Activated CD8-positive, alpha-beta T cell treated with anti-CD3 and anti-CD28 coated beads for 36 hours (primary cell): ENCODE measurements around the gene ACTN4. TPM values are rescaled to one million over a fixed set of nuclear protein-coding genes. Genes with fewer than 3 reads are reported as not detected.

ENCODE experiments used
- ATAC-seq: fragments of 200-7000 bp; cut with Tn5 transposase; one replicate; pipeline ENCODE4 v1.10.0; 2021; ENCODE audit warnings: mild to moderate bottlenecking, moderate library complexity
- CTCF ChIA-PET: fragments of 350-600 bp; sonication (Branson Sonifier 250); formaldehyde crosslinking; loops from one replicate; lab custom pipeline; 2021; ENCODE audit warnings: antibody characterized with exemption; lab: Charles Lee
- POLR2A ChIA-PET: fragments of 350-600 bp; sonication (Branson Sonifier 250); formaldehyde crosslinking; loops from one replicate; lab custom pipeline; 2021; ENCODE audit warnings: antibody characterized with exemption; lab: Charles Lee
- DNase-seq: peaks from one replicate; pipeline ENCODE4 v3.0.0-alpha.2; 2020
- H3K27ac Mint-ChIP-seq: one replicate; pipeline ENCODE4 v1.8.0; 2021; ENCODE audit warnings: mild to moderate bottlenecking, mixed read lengths
- H3K27me3 Mint-ChIP-seq: one replicate; pipeline ENCODE4 v1.8.0; 2021; ENCODE audit warnings: mixed read lengths
- H3K36me3 Mint-ChIP-seq: one replicate; pipeline ENCODE4 v1.8.0; 2021; ENCODE audit warnings: low read depth, mixed read lengths
- H3K4me1 Mint-ChIP-seq: one replicate; pipeline ENCODE4 v1.8.0; 2021; ENCODE audit warnings: low read depth, mixed read lengths
- H3K4me3 Mint-ChIP-seq: one replicate; pipeline ENCODE4 v1.8.0; 2021; ENCODE audit warnings: mild to moderate bottlenecking, moderate library complexity, mixed read lengths
- H3K9me3 Mint-ChIP-seq: one replicate; pipeline ENCODE4 v1.8.0; 2021; ENCODE audit warnings: mixed read lengths
- CTCF ChIP-seq: fragments of 200-600 bp; IDR thresholded peaks from one replicate; pipeline ENCODE4 v1.8.0; 2022; ENCODE audit warnings: antibody characterized with exemption, mild to moderate bottlenecking
- intact Hi-C: fragments of 100-400 bp; cut with micrococcal nuclease; formaldehyde crosslinking; loops from one replicate; pipeline ENCODE4 v1.10.0; 2022
- total RNA-seq, 2 experiments: library from RNA; stranded (reverse); gene quantifications; one replicate each; pipeline ENCODE4 v1.2.3, GENCODE V29; 2021

The ACTN4 gene
- total RNA-seq, 2 experiments from 2014 or later, result 183 to 189 TPM

- CTCF ChIA-PET, result interaction anchor here (1.1 kb wide), 1 partner anchor 18 kb away, joined by 3 read pairs; the partner anchor contains the start of gene ACTN4
- POLR2A ChIA-PET, result interaction anchor here (0.7 kb wide), 1 partner anchor 17 kb away, joined by 4 read pairs; the partner anchor contains the start of gene ACTN4
- Mint-ChIP-seq H3K4me1 (peaks cover 70% of the 10 kb centered on the region), H3K27ac (no peak overlapping the region), H3K9me3 (no peaks in the 10 kb centered on the region), H3K36me3 (peaks cover 24% of the 10 kb centered on the region), H3K4me3 (no peak overlapping the region), H3K27me3 (peaks cover 5% of the 10 kb centered on the region)
- DNase-seq (no peak), ATAC-seq (no peak)
- TF ChIP-seq CTCF, result no peak
- intact Hi-C loops, result no loop called here
Measured at GRCh38 chr19:38665219-38665931, 17.9 kb downstream of the ACTN4 start.

GRCh38 chr19:38665950-38666662 is 18.7 kb downstream of the ACTN4 start:
- Mint-ChIP-seq H3K9me3 (no peaks in the 10 kb centered on the region), H3K4me3 (no peak overlapping the region), H3K27me3 (peaks cover 5% of the 10 kb centered on the region), H3K36me3 (peaks cover 18% of the 10 kb centered on the region), H3K27ac (no peak overlapping the region), H3K4me1 (peaks cover 75% of the 10 kb centered on the region)
- TF ChIP-seq CTCF, result no peak
- DNase-seq (no peak), ATAC-seq (no peak)
- CTCF ChIA-PET, result no interaction called here
- POLR2A ChIA-PET, result interaction anchor here (0.7 to 1.4 kb wide), 2 partner anchors 9 to 423 kb away, joined by 3 read pairs; no protein-coding TSS in a partner anchor
- intact Hi-C loops, result no loop called here

- peak; percentile 94 for ATAC-seq
- intact Hi-C loops, result no loop called here
- Mint-ChIP-seq H3K4me1 (peaks cover 75% of the 10 kb centered on the region), H3K27ac (peak overlapping the region; percentile 74), H3K4me3 (no peak overlapping the region), H3K36me3 (peaks cover 17% of the 10 kb centered on the region), H3K27me3 (peaks cover 5% of the 10 kb centered on the region), H3K9me3 (no peaks in the 10 kb centered on the region)
- peak; percentile 52 for DNase-seq
- ChIA-PET CTCF (no interaction called here), POLR2A (interaction anchor here (0.6 to 1.4 kb wide), 3 partner anchors 10 to 423 kb away, joined by 3 read pairs; no protein-coding TSS in a partner anchor)
- TF ChIP-seq CTCF, result no peak
Measured at GRCh38 chr19:38666663-38667511, 19.4 kb downstream of the ACTN4 start.

- peaks cover 5% of the 10 kb centered on the region for H3K27me3 Mint-ChIP-seq
- intact Hi-C loops, result no loop called here
- H3K27ac Mint-ChIP-seq, result no peak overlapping the region
- peaks cover 70% of the 10 kb centered on the region for H3K4me1 Mint-ChIP-seq
- no peak for TF ChIP-seq CTCF
- POLR2A ChIA-PET, result interaction anchor here (0.6 to 1.4 kb wide), 2 partner anchors 11 to 32 kb away, joined by 3 read pairs; no protein-coding TSS in a partner anchor
- no peak overlapping the region for H3K4me3 Mint-ChIP-seq
- DNase-seq, result no peak
- ATAC-seq, result no peak
- H3K9me3 Mint-ChIP-seq, result no peaks in the 10 kb centered on the region
- CTCF ChIA-PET, result no interaction called here
- peaks cover 15% of the 10 kb centered on the region for H3K36me3 Mint-ChIP-seq
Measured at GRCh38 chr19:38667661-38668171, 20.3 kb downstream of the ACTN4 start.
